Keratinocyte (primary cell): ENCODE data around the gene ADM. TPM values are rescaled to one million over a fixed set of nuclear protein-coding genes. Genes with fewer than 3 reads are reported as not detected.
A peak's percentile ranks its signal among the peaks of the same experiment; 100 is the strongest.

Experiments used
- DNase-seq: peaks from one replicate; pipeline ENCODE4 v3.0.0-alpha.2; 2011; ENCODE audit warnings: low read depth, missing footprints, low spot score
- FAIRE-seq: peaks from 2 replicates; lab custom pipeline; 2011; peaks lifted over from hg19 to GRCh38; lab: Jason Lieb, UNC
- H2AFZ ChIP-seq: 2 replicates; pipeline ENCODE4 v1.6.0; 2012; ENCODE audit warnings: low read length, control low read depth, inconsistent platforms; ENCODE audit not compliant: control insufficient read depth
- H3K27ac ChIP-seq: 2 replicates; pipeline ENCODE4 v1.5.1; 2011; ENCODE audit warnings: low read length; ENCODE audit not compliant: control insufficient read depth, insufficient read depth
- H3K27me3 ChIP-seq: 3 replicates; pipeline ENCODE4 v1.6.0; 2011; ENCODE audit warnings: low read length; ENCODE audit not compliant: control insufficient read depth, insufficient read depth; ENCODE audit errors: extremely low read depth
- H3K36me3 ChIP-seq, 2 experiments: 2 replicates in 1 of 2; 3 replicates in 1 of 2; pipeline ENCODE4 v1.5.1; 2011; ENCODE audit warnings: low read length in 2 of 2, mild to moderate bottlenecking in 1 of 2; ENCODE audit not compliant: control insufficient read depth in 2 of 2, insufficient read depth in 2 of 2; ENCODE audit errors: extremely low read depth in 1 of 2
- H3K4me1 ChIP-seq: 3 replicates; pipeline ENCODE4 v1.5.1; 2011; ENCODE audit warnings: low read length; ENCODE audit not compliant: control insufficient read depth, insufficient read depth; ENCODE audit errors: extremely low read depth
- H3K4me2 ChIP-seq: 3 replicates; pipeline ENCODE4 v1.6.0; 2011; ENCODE audit warnings: low read depth, low read length; ENCODE audit not compliant: control insufficient read depth, insufficient read depth; ENCODE audit errors: extremely low read depth
- H3K4me3 ChIP-seq, 3 experiments: fragments of 200-600 bp in 1 of 3; sonication (generic) in 1 of 3; 2 replicates in 2 of 3; 3 replicates in 1 of 3; pipeline ENCODE4 v1.5.1; 2011 to 2016; ENCODE audit warnings: low read length in 3 of 3, mild to moderate bottlenecking in 3 of 3, control low read depth in 2 of 3, inconsistent platforms in 1 of 3, low read depth in 1 of 3, mixed read lengths in 1 of 3, mixed run types in 1 of 3, moderate library complexity in 1 of 3; ENCODE audit not compliant: control insufficient read depth in 2 of 3, insufficient read depth in 2 of 3; ENCODE audit errors: extremely low read depth in 1 of 3
- H3K79me2 ChIP-seq: 2 replicates; pipeline ENCODE4 v1.6.0; 2012; ENCODE audit warnings: low read length; ENCODE audit not compliant: control insufficient read depth, insufficient read depth
- H3K9ac ChIP-seq: 3 replicates; pipeline ENCODE4 v1.6.0; 2011; ENCODE audit warnings: low read length; ENCODE audit not compliant: control insufficient read depth, insufficient read depth; ENCODE audit errors: extremely low read depth
- H3K9me1 ChIP-seq: 3 replicates; pipeline ENCODE4 v1.6.0; 2011; ENCODE audit warnings: low read length; ENCODE audit not compliant: control insufficient read depth, insufficient read depth; ENCODE audit errors: extremely low read depth
- H3K9me3 ChIP-seq: 2 replicates; pipeline ENCODE4 v1.5.1; 2012; ENCODE audit warnings: low read depth, low read length; ENCODE audit not compliant: control insufficient read depth
- H4K20me1 ChIP-seq: 3 replicates; pipeline ENCODE4 v1.6.0; 2011; ENCODE audit warnings: low read length; ENCODE audit not compliant: control insufficient read depth, insufficient read depth; ENCODE audit errors: extremely low read depth
- CTCF ChIP-seq, 3 experiments: IDR thresholded peaks in 1 of 3; conservative IDR thresholded peaks in 1 of 3; optimal IDR thresholded peaks in 1 of 3; 2 replicates in 2 of 3; 3 replicates in 1 of 3; pipeline versions ENCODE3 to v1.5.1; 2011; ENCODE audit warnings: low read length in 3 of 3, mild to moderate bottlenecking in 3 of 3, moderate library complexity in 2 of 3, control low read depth in 1 of 3, inconsistent platforms in 1 of 3; ENCODE audit not compliant: insufficient read depth in 2 of 3; ENCODE audit errors: extremely low read depth in 1 of 3
- EZH2 ChIP-seq: IDR thresholded peaks from one replicate; pipeline ENCODE4 v1.6.1; 2012; ENCODE audit warnings: inconsistent platforms, mild to moderate bottlenecking, low read length, moderate library complexity
- dilution Hi-C: fragments of 300-500 bp; cut with MboI; formaldehyde crosslinking; loops from one replicate; pipeline ENCODE4 v1.7.0; 2020; ENCODE audit warnings: low sequenced_read_pairs; ENCODE audit not compliant: extremely low pct_ligation_motif_present
- polyA plus RNA-seq, 5 experiments: library from polyadenylated mRNA; depleted of rRNA in 3 of 5; stranded (reverse) in 3 of 5; stranded (forward) in 1 of 5; unstranded in 1 of 5; fragments of >200 nt; gene quantifications; 1 replicate in 1 of 5; 2 replicates in 3 of 5; 3 replicates in 1 of 5; pipeline versions ENCODE4 v1.2.1 to v1.2.3, GENCODE V29; 2011 to 2012; ENCODE audit warnings: missing spikeins in 2 of 5, low read depth in 1 of 5, low replicate concordance in 1 of 5

ADM gene
- polyA plus RNA-seq, 1 donor (not counting 4 experiments of a cell fraction or from before 2014, with no cell fraction given) = 57.9 TPM

GRCh38 chr11:10329935-10330334, 25.1 kb downstream of the ADM start:
- Histone ChIP-seq H3K4me2 (no peak overlapping the region), H3K36me3 (no peaks in the 10 kb centered on the region), H3K9ac (no peak overlapping the region), H3K79me2 (no peaks in the 10 kb centered on the region), H3K27ac (peak overlapping the region; percentile 24), H3K4me3 (no peak overlapping the region), H3K9me3 (no peaks in the 10 kb centered on the region), H2AFZ (no peak overlapping the region), H3K9me1 (no peaks in the 10 kb centered on the region), H4K20me1 (no peaks in the 10 kb centered on the region), H3K4me1 (peaks cover 18% of the 10 kb centered on the region), H3K27me3 (no peaks in the 10 kb centered on the region)
- dilution Hi-C loops = no loop called here
- DNase-seq (no peak), FAIRE-seq (peak; percentile 39)
- TF ChIP-seq CTCF (optimal IDR thresholded peaks at IDR 0.05 in 1 of 3, IDR thresholded peaks at IDR 0.05 in 1 of 3, conservative IDR thresholded peaks at IDR 0.05 in 1 of 3; ENCODE audit: extremely low read depth in 1 of 3, insufficient read depth in 2 of 3, low read length in 3 of 3) = no peak
- no peak for TF ChIP-seq EZH2

GRCh38 chr11:10331548-10332289, 26.8 kb downstream of the ADM start:
- no peak for FAIRE-seq
- dilution Hi-C loops = no loop called here

More at GRCh38 chr11:10331548-10332289, 26.8 kb downstream of the ADM start:
- H3K4me1 ChIP-seq = peaks cover 18% of the 10 kb centered on the region
- no peaks in the 10 kb centered on the region for H3K27me3 ChIP-seq
- H3K79me2 ChIP-seq = no peaks in the 10 kb centered on the region
- no peak for DNase-seq
- H3K9me3 ChIP-seq = no peaks in the 10 kb centered on the region
- no peak for TF ChIP-seq CTCF (optimal IDR thresholded peaks at IDR 0.05 in 1 of 3, IDR thresholded peaks at IDR 0.05 in 1 of 3, conservative IDR thresholded peaks at IDR 0.05 in 1 of 3; ENCODE audit: extremely low read depth in 1 of 3, insufficient read depth in 2 of 3, low read length in 3 of 3)
- no peak for TF ChIP-seq EZH2
- H3K9me1 ChIP-seq = no peaks in the 10 kb centered on the region
- no peak overlapping the region for H3K9ac ChIP-seq
- H3K4me2 ChIP-seq = no peak overlapping the region
- H3K4me3 ChIP-seq = no peak overlapping the region
- H4K20me1 ChIP-seq = no peaks in the 10 kb centered on the region
- H3K36me3 ChIP-seq = no peaks in the 10 kb centered on the region
- H3K27ac ChIP-seq = no peak overlapping the region
- H2AFZ ChIP-seq = no peak overlapping the region
